SW 1271 (cell line): ENCODE data around the gene HOXA11.

Experiments
- DNase-seq, 2 experiments: peaks; one replicate each; lab custom pipeline; 2025; lab: John Stamatoyannopoulos, UW

HOXA11 gene

GRCh38 chr7:27192546-27193334 lies 7.7 kb upstream of the HOXA11 start:
- DNase-seq: no peak

GRCh38 chr7:27191833-27192545 lies 7.0 kb upstream of the HOXA11 start:
- DNase-seq: no peak

GRCh38 chr7:27191161-27191731 lies 6.2 kb upstream of the HOXA11 start:
- DNase-seq: no peak

- no peak for DNase-seq
Measured at GRCh38 chr7:27189997-27190748, 5.1 kb upstream of the HOXA11 start.

GRCh38 chr7:27189295-27189996 lies 4.4 kb upstream of the HOXA11 start:
- no peak for DNase-seq

GRCh38 chr7:27188386-27189294 lies 3.6 kb upstream of the HOXA11 start:
- DNase-seq: no peak

- no peak for DNase-seq
Measured at GRCh38 chr7:27187475-27188385, 2.7 kb upstream of the HOXA11 start.

- DNase-seq: no peak
Measured at GRCh38 chr7:27186668-27187474, 1.8 kb upstream of the HOXA11 start.

GRCh38 chr7:27185854-27186667 lies 1.0 kb upstream of the HOXA11 start:
- no peak for DNase-seq

GRCh38 chr7:27184337-27185012 lies 557 bp downstream of the HOXA11 start:
- peak in 1 of 2 experiments; percentile 21 for DNase-seq

GRCh38 chr7:27183682-27184336 lies 1.2 kb downstream of the HOXA11 start:
- no peak for DNase-seq

- DNase-seq: no peak
Measured at GRCh38 chr7:27182861-27183681, 2.0 kb downstream of the HOXA11 start.

GRCh38 chr7:27182285-27182841 lies 2.7 kb downstream of the HOXA11 start:
- DNase-seq: no peak

GRCh38 chr7:27181795-27182275 lies 3.2 kb downstream of the HOXA11 start:
- no peak for DNase-seq
